Activated CD8-positive, alpha-beta memory T cell treated with anti-CD3 and anti-CD28 coated beads, Interleukin-2, amount 50 U/mL, for 4 hours (primary cell): ENCODE data around the gene PPARA.

Experiments
- DNase-seq: peaks from one replicate; pipeline ENCODE4 v3.0.0-alpha.2; 2020

The PPARA gene

GRCh38 chr22:46145896-46146295, 4.4 kb upstream of the PPARA start:
- DNase-seq: no peak

GRCh38 chr22:46146329-46146728, 4.0 kb upstream of the PPARA start:
- no peak for DNase-seq

- DNase-seq: no peak
Measured at GRCh38 chr22:46147061-46147460, 3.3 kb upstream of the PPARA start.

GRCh38 chr22:46147471-46148267, 2.7 kb upstream of the PPARA start:
- DNase-seq: no peak

- DNase-seq: no peak
Measured at GRCh38 chr22:46148336-46148735, 2.0 kb upstream of the PPARA start.

- no peak for DNase-seq
Measured at GRCh38 chr22:46148816-46149511, 1.4 kb upstream of the PPARA start.

- peak; percentile 35 for DNase-seq
Measured at GRCh38 chr22:46149512-46150033, 753 bp upstream of the PPARA start.

GRCh38 chr22:46150655-46151477, 540 bp downstream of the PPARA start:
- DNase-seq: peak; percentile 64

- DNase-seq: no peak
Measured at GRCh38 chr22:46153930-46154329, 3.6 kb downstream of the PPARA start.

- no peak for DNase-seq
Measured at GRCh38 chr22:46156031-46156430, 5.7 kb downstream of the PPARA start.

GRCh38 chr22:46158283-46158682, 8.0 kb downstream of the PPARA start:
- DNase-seq: no peak

GRCh38 chr22:46159212-46159611, 8.9 kb downstream of the PPARA start:
- no peak for DNase-seq

- no peak for DNase-seq
Measured at GRCh38 chr22:46159777-46160176, 9.5 kb downstream of the PPARA start.

GRCh38 chr22:46162285-46162684, 12.0 kb downstream of the PPARA start:
- DNase-seq: no peak

GRCh38 chr22:46162771-46163556, 12.6 kb downstream of the PPARA start:
- no peak for DNase-seq

GRCh38 chr22:46163557-46163888, 13.2 kb downstream of the PPARA start:
- no peak for DNase-seq

- DNase-seq: no peak
Measured at GRCh38 chr22:46165977-46166376, 15.7 kb downstream of the PPARA start.

GRCh38 chr22:46169628-46170027, 19.3 kb downstream of the PPARA start:
- DNase-seq: no peak

GRCh38 chr22:46171940-46172339, 21.6 kb downstream of the PPARA start:
- DNase-seq: no peak

- DNase-seq: no peak
Measured at GRCh38 chr22:46172522-46173110, 22.3 kb downstream of the PPARA start.

- DNase-seq: no peak
Measured at GRCh38 chr22:46173152-46173551, 22.8 kb downstream of the PPARA start.

- no peak for DNase-seq
Measured at GRCh38 chr22:46175631-46176030, 25.3 kb downstream of the PPARA start.
